Measurements from ENCODE around the gene ZNF491.
"Not testable (repeated sequence)": the region's sequence is repeated elsewhere in the genome, so short reads cannot be mapped to it uniquely, and the experiment has no call there.

The ZNF491 gene

DNA sequence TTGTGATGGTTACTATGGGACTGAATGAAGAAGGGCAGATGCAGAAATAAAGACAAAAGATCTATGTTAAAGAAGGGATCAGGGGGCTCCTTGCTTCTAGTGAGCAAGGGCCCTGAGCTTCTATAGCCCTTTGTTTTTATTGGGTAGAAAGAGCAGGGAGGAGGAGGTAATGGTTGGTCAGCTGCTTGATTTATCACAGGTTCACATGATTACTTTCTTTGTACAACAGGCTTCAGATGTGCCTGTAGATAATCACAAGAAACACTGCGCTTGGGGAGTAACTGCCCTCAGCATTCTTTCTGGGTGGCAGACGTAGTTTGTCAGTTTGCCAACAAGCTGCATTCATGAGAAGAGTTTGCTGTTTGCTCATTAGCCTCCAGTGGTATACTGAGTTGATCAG lies 45.4 kb downstream of the ZNF491 start:
- Histone ChIP-seq H3K36me3 (ENCODE audit: insufficient read depth) (no peaks in the 10 kb centered on the region), H3K79me2 (ENCODE audit: insufficient read depth, low read depth) (no peaks in the 10 kb centered on the region), H3K4me1 (ENCODE audit: low read depth, poor library complexity, severe bottlenecking) (no peaks in the 10 kb centered on the region), H3K9ac (no peak overlapping the region), H2AFZ (ENCODE audit: low read depth) (no peak overlapping the region), H3K27ac (no peak overlapping the region), H3K4me3 (IDR thresholded peaks at IDR 0.05; ENCODE audit: insufficient read depth, low read depth, low read length) (no peak overlapping the region), H4K20me1 (ENCODE audit: insufficient read depth) (no peaks in the 10 kb centered on the region), H3K4me2 (no peak overlapping the region), H3K27me3 (ENCODE audit: insufficient read depth, low read depth) (no peaks in the 10 kb centered on the region)
- TF ChIP-seq, protein P1, sequence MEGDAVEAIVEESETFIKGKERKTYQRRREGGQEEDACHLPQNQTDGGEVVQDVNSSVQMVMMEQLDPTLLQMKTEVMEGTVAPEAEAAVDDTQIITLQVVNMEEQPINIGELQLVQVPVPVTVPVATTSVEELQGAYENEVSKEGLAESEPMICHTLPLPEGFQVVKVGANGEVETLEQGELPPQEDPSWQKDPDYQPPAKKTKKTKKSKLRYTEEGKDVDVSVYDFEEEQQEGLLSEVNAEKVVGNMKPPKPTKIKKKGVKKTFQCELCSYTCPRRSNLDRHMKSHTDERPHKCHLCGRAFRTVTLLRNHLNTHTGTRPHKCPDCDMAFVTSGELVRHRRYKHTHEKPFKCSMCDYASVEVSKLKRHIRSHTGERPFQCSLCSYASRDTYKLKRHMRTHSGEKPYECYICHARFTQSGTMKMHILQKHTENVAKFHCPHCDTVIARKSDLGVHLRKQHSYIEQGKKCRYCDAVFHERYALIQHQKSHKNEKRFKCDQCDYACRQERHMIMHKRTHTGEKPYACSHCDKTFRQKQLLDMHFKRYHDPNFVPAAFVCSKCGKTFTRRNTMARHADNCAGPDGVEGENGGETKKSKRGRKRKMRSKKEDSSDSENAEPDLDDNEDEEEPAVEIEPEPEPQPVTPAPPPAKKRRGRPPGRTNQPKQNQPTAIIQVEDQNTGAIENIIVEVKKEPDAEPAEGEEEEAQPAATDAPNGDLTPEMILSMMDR (conservative IDR thresholded peaks at IDR 0.05; ENCODE audit: low read depth, low read length): no peak

DNA sequence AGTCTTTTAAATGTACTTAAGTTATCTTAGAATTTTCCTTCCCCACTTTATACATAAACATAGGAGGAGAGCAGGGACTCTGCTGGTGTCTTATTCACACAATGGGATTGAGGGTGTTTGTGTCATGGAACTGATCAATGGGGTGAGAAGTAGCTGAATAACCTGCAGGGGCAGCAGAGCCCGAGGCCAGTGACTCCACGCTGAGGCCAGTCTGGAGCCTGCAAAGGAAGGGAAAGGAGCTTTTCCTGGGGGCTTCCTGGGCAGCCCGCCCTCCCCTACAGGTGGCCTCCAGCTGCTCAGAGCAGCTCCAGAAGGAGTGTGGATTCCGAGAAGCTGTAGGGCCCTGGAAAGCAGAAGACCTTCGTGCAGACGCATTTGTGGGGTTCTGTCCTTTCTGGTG lies 49.3 kb downstream of the ZNF491 start:
- H2AFZ ChIP-seq (ENCODE audit: low read depth); H3K27me3 ChIP-seq (ENCODE audit: insufficient read depth, low read depth); H3K4me2 ChIP-seq; H3K9ac ChIP-seq; H3K36me3 ChIP-seq (ENCODE audit: insufficient read depth); H4K20me1 ChIP-seq (ENCODE audit: insufficient read depth); H3K27ac ChIP-seq; H3K4me1 ChIP-seq (ENCODE audit: low read depth, poor library complexity, severe bottlenecking); H3K79me2 ChIP-seq (ENCODE audit: insufficient read depth, low read depth); H3K4me3 ChIP-seq (IDR thresholded peaks at IDR 0.05; ENCODE audit: insufficient read depth, low read depth, low read length): not testable (repeated sequence)

DNA sequence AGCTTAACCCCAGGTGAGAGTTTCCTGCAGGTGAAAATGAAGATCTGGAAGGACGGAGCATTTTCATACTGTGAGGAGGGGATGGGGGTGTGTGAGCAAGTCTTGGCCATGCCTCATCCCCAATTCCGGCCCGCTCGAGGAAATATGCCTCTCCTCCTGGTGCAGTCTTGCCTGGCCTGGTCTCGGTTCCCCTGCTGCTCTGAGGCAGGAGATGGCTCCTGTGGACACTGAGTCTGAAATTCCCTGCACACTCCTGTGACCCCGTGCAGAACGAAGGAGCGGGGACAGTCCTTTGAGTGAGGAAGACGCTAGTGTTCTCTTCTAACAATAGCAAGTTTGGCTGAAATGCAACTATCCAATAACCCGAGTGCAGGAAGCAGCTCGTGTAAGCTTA lies 49.9 kb downstream of the ZNF491 start:
- Histone ChIP-seq H3K4me3 (IDR thresholded peaks at IDR 0.05; ENCODE audit: insufficient read depth, low read depth, low read length) (no peak overlapping the region), H3K36me3 (ENCODE audit: insufficient read depth) (no peaks in the 10 kb centered on the region), H4K20me1 (ENCODE audit: insufficient read depth) (no peaks in the 10 kb centered on the region), H3K4me2 (no peak overlapping the region), H3K4me1 (ENCODE audit: low read depth, poor library complexity, severe bottlenecking) (no peaks in the 10 kb centered on the region), H3K27me3 (ENCODE audit: insufficient read depth, low read depth) (no peaks in the 10 kb centered on the region), H3K79me2 (ENCODE audit: insufficient read depth, low read depth) (no peaks in the 10 kb centered on the region), H2AFZ (ENCODE audit: low read depth) (no peak overlapping the region), H3K9ac (no peak overlapping the region), H3K27ac (no peak overlapping the region)
- TF ChIP-seq, protein P1 (conservative IDR thresholded peaks at IDR 0.05; ENCODE audit: low read depth, low read length): no peak

DNA sequence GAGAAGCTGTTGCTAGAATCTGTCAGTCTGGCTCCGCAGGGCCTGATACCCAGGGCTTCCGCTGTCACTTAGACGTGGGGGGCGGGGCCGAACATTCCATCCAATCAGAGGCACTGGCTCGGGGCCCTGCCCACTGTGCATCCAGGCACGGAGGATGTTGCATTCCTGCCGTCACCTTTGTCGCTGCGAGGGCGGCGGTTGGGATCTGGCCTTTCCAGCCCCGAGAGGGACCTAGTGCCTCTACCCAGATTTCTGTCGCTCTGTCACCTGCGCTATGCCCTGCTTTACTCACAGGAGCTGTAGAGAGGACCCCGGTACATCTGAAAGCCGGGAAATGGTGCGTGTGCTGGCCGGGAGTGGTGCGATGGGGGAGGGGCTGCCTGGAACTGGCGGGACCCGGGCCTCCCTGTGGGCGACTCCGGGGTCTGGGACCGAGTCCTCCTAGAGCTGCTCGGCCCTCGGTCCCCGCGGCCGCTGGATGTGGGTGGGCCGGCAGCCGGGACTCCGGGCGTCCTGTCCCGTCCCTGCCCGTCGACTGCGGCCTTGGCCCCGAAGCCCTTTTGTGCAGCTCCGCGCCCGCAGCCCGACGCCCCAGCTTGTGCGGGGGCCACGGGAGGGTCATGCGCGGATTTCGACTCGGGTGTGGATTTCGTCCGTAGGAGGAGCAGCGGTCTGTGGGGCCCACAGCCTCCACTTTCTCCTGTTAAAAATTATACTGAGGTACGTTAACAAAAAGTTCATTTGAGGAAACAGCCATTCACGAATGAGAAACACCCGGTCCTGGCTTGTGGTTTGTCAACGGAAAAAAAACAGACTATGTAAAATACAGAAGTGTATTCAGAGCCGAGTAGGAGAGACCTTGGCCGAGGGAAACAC lies 50.5 kb downstream of the ZNF491 start, which contains the start of gene ZNF439:
Gene ZNF439 (plus strand): TSS at position 133 of the 876 bp plus-strand sequence. CDS start 142 bp downstream, at position 275.
- H3K4me1 ChIP-seq (ENCODE audit: low read depth, poor library complexity, severe bottlenecking): no peaks in the 10 kb centered on the region
- H3K36me3 ChIP-seq (ENCODE audit: insufficient read depth): no peaks in the 10 kb centered on the region
- no peak within 1 kb of the TSS for H2AFZ ChIP-seq (ENCODE audit: low read depth)
- H3K4me3 ChIP-seq (IDR thresholded peaks at IDR 0.05; ENCODE audit: insufficient read depth, low read depth, low read length): no peak within 1 kb of the TSS
- TF ChIP-seq, protein P1 (conservative IDR thresholded peaks at IDR 0.05; ENCODE audit: low read depth, low read length): no peak
- no peak within 1 kb of the TSS for H3K4me2 ChIP-seq
- H3K79me2 ChIP-seq (ENCODE audit: insufficient read depth, low read depth): no peaks in the 10 kb centered on the region
- no peak within 1 kb of the TSS for H3K27ac ChIP-seq
- no peaks in the 10 kb centered on the region for H4K20me1 ChIP-seq (ENCODE audit: insufficient read depth)
- H3K27me3 ChIP-seq (ENCODE audit: insufficient read depth, low read depth): no peaks in the 10 kb centered on the region
- H3K9ac ChIP-seq: no peak within 1 kb of the TSS

DNA sequence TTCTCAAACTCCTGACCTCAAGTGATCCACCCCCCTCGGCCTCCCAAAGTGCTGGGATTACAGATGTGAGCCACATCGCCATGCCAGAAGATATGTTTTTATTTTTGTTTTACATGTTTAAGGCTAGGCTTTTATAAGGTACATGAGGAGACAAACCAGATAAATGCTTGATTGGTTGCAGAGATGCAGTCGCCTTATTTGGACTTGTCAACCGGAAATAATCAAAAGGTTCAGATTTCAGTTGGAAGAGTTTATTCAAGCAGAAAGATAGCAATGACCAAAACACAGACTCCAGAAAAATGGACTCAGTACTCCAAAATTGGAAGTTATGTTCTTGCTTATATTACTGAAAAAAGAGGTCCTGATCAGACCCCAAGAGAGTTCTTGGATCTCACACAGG lies 52.0 kb downstream of the ZNF491 start:
- H3K4me2 ChIP-seq; H3K27me3 ChIP-seq (ENCODE audit: insufficient read depth, low read depth); H4K20me1 ChIP-seq (ENCODE audit: insufficient read depth); H3K36me3 ChIP-seq (ENCODE audit: insufficient read depth); H3K9ac ChIP-seq; H3K4me1 ChIP-seq (ENCODE audit: low read depth, poor library complexity, severe bottlenecking); H3K4me3 ChIP-seq (IDR thresholded peaks at IDR 0.05; ENCODE audit: insufficient read depth, low read depth, low read length); H2AFZ ChIP-seq (ENCODE audit: low read depth); H3K79me2 ChIP-seq (ENCODE audit: insufficient read depth, low read depth); H3K27ac ChIP-seq: not testable (repeated sequence)

All from KMS-11 (cell line).